SK-N-SH (cell line): ENCODE measurements around the gene VWDE. TPM values are rescaled to one million over a fixed set of nuclear protein-coding genes. Genes with fewer than 3 reads are reported as not detected.

ENCODE experiments used
- CTCF ChIA-PET: fragments of 300-600, 350-600 bp; formaldehyde crosslinking; extraction: SDS; loops from one replicate; lab custom pipeline; 2021; lab: Yijun Ruan, JAX
- POLR2A ChIA-PET: fragments of 350-600 bp; sonication (Branson Sonifier 250); formaldehyde crosslinking; extraction: SDS; loops from one replicate; lab custom pipeline; 2020; ENCODE audit warnings: antibody characterized with exemption, inconsistent platforms; lab: Yijun Ruan, JAX
- DNase-seq: peaks from one replicate; pipeline ENCODE4 v3.0.0; 2012
- H2AFZ ChIP-seq: fragments of 200-600 bp; sonication (generic); 2 replicates; pipeline ENCODE4 v1.8.1; 2016; ENCODE audit warnings: antibody characterized with exemption, mild to moderate bottlenecking, low read depth
- H3F3A ChIP-seq: fragments of 200-600 bp; sonication (generic); replicated peaks from 2 replicates; pipeline ENCODE3; 2016; ENCODE audit warnings: antibody characterized with exemption, mild to moderate bottlenecking; ENCODE audit not compliant: insufficient read depth
- H3K27ac ChIP-seq, 2 experiments: fragments of 200-500 bp in 1 of 2; fragments of 200-600 bp in 1 of 2; sonication (Bioruptor generic) in 1 of 2; sonication (generic), shearing (Covaris generic) in 1 of 2; 2 replicates each; pipeline versions ENCODE4 v1.5.1 to v1.6.1; 2014 to 2016; ENCODE audit warnings: low read depth in 2 of 2, inconsistent platforms in 1 of 2, low read length in 1 of 2, mild to moderate bottlenecking in 1 of 2, mixed read lengths in 1 of 2
- H3K27me3 ChIP-seq: fragments of 200-600 bp; sonication (generic), shearing (Covaris generic); 2 replicates; pipeline ENCODE4 v1.6.1; 2016; ENCODE audit warnings: mixed run types; ENCODE audit not compliant: insufficient read depth
- H3K36me3 ChIP-seq, 2 experiments: fragments of 200-500 bp in 1 of 2; fragments of 200-600 bp in 1 of 2; sonication (Bioruptor generic) in 1 of 2; sonication (generic) in 1 of 2; replicated peaks in 1 of 2; 2 replicates each; pipeline versions ENCODE3 to v1.5.1; 2014 to 2016; ENCODE audit warnings: low read length in 1 of 2, mild to moderate bottlenecking in 1 of 2; ENCODE audit not compliant: insufficient read depth in 2 of 2, control insufficient read depth in 1 of 2
- H3K4me1 ChIP-seq, 2 experiments: fragments of 200-500 bp in 1 of 2; fragments of 200-600 bp in 1 of 2; sonication (Bioruptor generic) in 1 of 2; sonication (generic), shearing (Covaris generic) in 1 of 2; 2 replicates each; pipeline versions ENCODE4 v1.5.1 to v1.6.1; 2014 to 2016; ENCODE audit warnings: low read depth in 1 of 2, low read length in 1 of 2, mixed run types in 1 of 2; ENCODE audit not compliant: insufficient read depth in 2 of 2, control insufficient read depth in 1 of 2
- H3K4me2 ChIP-seq: fragments of 200-600 bp; sonication (generic), shearing (Covaris generic); 2 replicates; pipeline ENCODE4 v1.6.1; 2017; ENCODE audit warnings: mixed run types
- H3K4me3 ChIP-seq, 2 experiments: fragments of 200-500 bp in 1 of 2; fragments of 200-600 bp in 1 of 2; sonication (Bioruptor generic) in 1 of 2; sonication (generic), shearing (Covaris generic) in 1 of 2; 2 replicates each; pipeline versions ENCODE4 v1.5.1 to v1.8.1; 2014 to 2016; ENCODE audit warnings: low read depth in 2 of 2, inconsistent platforms in 1 of 2, low read length in 1 of 2, mild to moderate bottlenecking in 1 of 2, mixed read lengths in 1 of 2, moderate library complexity in 1 of 2
- H3K79me2 ChIP-seq: fragments of 200-600 bp; sonication (generic); 2 replicates; pipeline ENCODE4 v1.8.1; 2017; ENCODE audit warnings: mild to moderate bottlenecking; ENCODE audit not compliant: insufficient read depth
- H3K9ac ChIP-seq: fragments of 200-600 bp; sonication (generic); 2 replicates; pipeline ENCODE4 v1.6.1; 2017; ENCODE audit warnings: mixed run types
- H3K9me2 ChIP-seq: fragments of 200-600 bp; sonication (generic); 2 replicates; pipeline ENCODE4 v1.6.1; 2017; ENCODE audit warnings: mixed run types
- H3K9me3 ChIP-seq: fragments of 200-600 bp; sonication (generic); 2 replicates; pipeline ENCODE4 v1.6.1; 2017; ENCODE audit warnings: mixed run types, mild to moderate bottlenecking, moderate library complexity
- H4K20me1 ChIP-seq: fragments of 200-600 bp; sonication (generic); 2 replicates; pipeline ENCODE4 v1.6.1; 2017; ENCODE audit warnings: mild to moderate bottlenecking, mixed run types; ENCODE audit not compliant: insufficient read depth
- EZH2phosphoT487 ChIP-seq: fragments of 200-600 bp; sonication (generic); IDR thresholded peaks from 2 replicates; pipeline ENCODE4 v1.6.1; 2017; ENCODE audit warnings: low read depth, mixed run types, mild to moderate bottlenecking, antibody characterized with exemption, moderate library complexity, borderline replicate concordance
- FOSL2 ChIP-seq: IDR thresholded peaks from 2 replicates; pipeline ENCODE4 v1.4.0; 2012; ENCODE audit warnings: low read depth, mild to moderate bottlenecking, moderate library complexity, borderline replicate concordance
- MEF2A ChIP-seq: IDR thresholded peaks from 2 replicates; pipeline ENCODE4 v1.4.0; 2012; ENCODE audit warnings: low read depth, borderline replicate concordance
- NFIC ChIP-seq: IDR thresholded peaks from 2 replicates; pipeline ENCODE4 v1.4.0; 2012; ENCODE audit warnings: borderline replicate concordance
- POLR2AphosphoS5 ChIP-seq: IDR thresholded peaks from 2 replicates; pipeline ENCODE4 v1.6.1; 2012; ENCODE audit warnings: low read depth, low read length
- RFX5 ChIP-seq: IDR thresholded peaks from 2 replicates; pipeline ENCODE4 v1.6.1; 2012; ENCODE audit warnings: mild to moderate bottlenecking, improper control_type of control experiment, low read length
- USF2 ChIP-seq: fragments of 150-350 bp; IDR thresholded peaks from 2 replicates; pipeline ENCODE4 v1.6.1; 2017; ENCODE audit warnings: antibody characterized with exemption, low read length, low read depth, borderline replicate concordance
- ZBTB33 ChIP-seq: IDR thresholded peaks from 2 replicates; pipeline ENCODE4 v1.4.0; 2012; ENCODE audit warnings: low read depth, borderline replicate concordance
- WGBS: methylation state at CpG from one replicate; pipeline ENCODE4 v1.1.6; 2017; ENCODE audit warnings: low lambda C conversion rate; 5-methylcytosine and 5-hydroxymethylcytosine counted together
- polyA plus RNA-seq, 3 experiments: library from polyadenylated mRNA; depleted of rRNA; stranded (reverse); fragments of >200 nt; gene quantifications; 2 replicates each; pipeline ENCODE4 v1.2.3, GENCODE V29; 2012

VWDE gene
- polyA plus RNA-seq, 1 of the 3 experiments (the other 2 are of a cell fraction), result not detected

- H3K9me3 ChIP-seq, result no peaks in the 10 kb centered on the region
- H2AFZ ChIP-seq, result no peak overlapping the region
- 61% methylated on average over 2 of the region's 2 CpGs for WGBS
- no peak overlapping the region for H3K4me3 ChIP-seq
- H3K9me2 ChIP-seq, result no peaks in the 10 kb centered on the region
- H3K4me1 ChIP-seq, result no peaks in the 10 kb centered on the region; a peak in 1 of 4 replicates
- H3K27ac ChIP-seq, result no peak overlapping the region
- no peak overlapping the region for H3K9ac ChIP-seq
- no peak for TF ChIP-seq RFX5
- ChIA-PET CTCF (interaction anchor here (1.2 to 4.2 kb wide), 20 partner anchors 11 to 915 kb away, joined by 3 to 52 read pairs (median 6); no protein-coding TSS in a partner anchor), POLR2A (no interaction called here)
- DNase-seq, result no peak
- H3K27me3 ChIP-seq, result no peaks in the 10 kb centered on the region
- H3K4me2 ChIP-seq, result no peak overlapping the region
- H4K20me1 ChIP-seq, result no peaks in the 10 kb centered on the region
- no peaks in the 10 kb centered on the region for H3F3A ChIP-seq
- no peaks in the 10 kb centered on the region for H3K79me2 ChIP-seq
- H3K36me3 ChIP-seq, result no peaks in the 10 kb centered on the region
Observed at GRCh38 chr7:12320987-12321647, 82.5 kb downstream of the VWDE start.

- no peaks in the 10 kb centered on the region for H4K20me1 ChIP-seq
- no peaks in the 10 kb centered on the region for H3K9me2 ChIP-seq
- H3K4me1 ChIP-seq, result no peaks in the 10 kb centered on the region; a peak in 1 of 4 replicates
- no peaks in the 10 kb centered on the region for H3F3A ChIP-seq
- no peak for TF ChIP-seq EZH2phosphoT487
- TF ChIP-seq USF2, result no peak
- no peak overlapping the region for H3K9ac ChIP-seq
- H3K27ac ChIP-seq, result no peak overlapping the region
- CTCF ChIA-PET, result interaction anchor here (0.7 to 2.4 kb wide), 9 partner anchors 10 to 946 kb away, joined by 3 to 13 read pairs (median 3); no protein-coding TSS in a partner anchor
- no peaks in the 10 kb centered on the region for H3K36me3 ChIP-seq
- no peaks in the 10 kb centered on the region for H3K27me3 ChIP-seq
- H3K4me3 ChIP-seq, result no peak overlapping the region
- H3K4me2 ChIP-seq, result no peak overlapping the region
- H3K79me2 ChIP-seq, result no peaks in the 10 kb centered on the region
- no peak for DNase-seq
- H2AFZ ChIP-seq, result no peak overlapping the region
- POLR2A ChIA-PET, result no interaction called here
- 82% methylated on average over 2 of the region's 2 CpGs for WGBS
- no peaks in the 10 kb centered on the region for H3K9me3 ChIP-seq
Observed at GRCh38 chr7:12320241-12320986, 83.3 kb downstream of the VWDE start.

GRCh38 chr7:12317675-12318074, 86.0 kb downstream of the VWDE start:
- Histone ChIP-seq H3K79me2 (no peaks in the 10 kb centered on the region), H3K9me3 (no peaks in the 10 kb centered on the region), H3K4me3 (no peak overlapping the region), H2AFZ (no peak overlapping the region), H3F3A (no peaks in the 10 kb centered on the region), H4K20me1 (no peaks in the 10 kb centered on the region), H3K36me3 (no peaks in the 10 kb centered on the region), H3K27ac (no peak overlapping the region), H3K9ac (no peak overlapping the region), H3K9me2 (no peaks in the 10 kb centered on the region), H3K4me2 (no peak overlapping the region), H3K27me3 (no peaks in the 10 kb centered on the region), H3K4me1 (no peaks in the 10 kb centered on the region; a peak in 1 of 4 replicates)
- no peak for TF ChIP-seq FOSL2
- no peak for TF ChIP-seq MEF2A
- no peak for TF ChIP-seq NFIC
- no peak for TF ChIP-seq ZBTB33
- no peak for TF ChIP-seq POLR2AphosphoS5
- 91% methylated on average over 1 of the region's 1 CpG for WGBS
- no peak for DNase-seq
- POLR2A ChIA-PET, result no interaction called here
- CTCF ChIA-PET, result interaction anchor here (0.7 to 1.6 kb wide), 6 partner anchors 12 to 251 kb away, joined by 3 to 6 read pairs (median 4); no protein-coding TSS in a partner anchor
